GM12873 (cell line): ENCODE results near the gene ZNF652.

Source experiments
- TF ChIP-seq, protein P1 (sequence below): IDR thresholded peaks from 2 replicates; pipeline ENCODE4 v1.5.1; 2012; ENCODE audit warnings: low read depth, mild to moderate bottlenecking, moderate library complexity, low read length, control low read depth; ENCODE audit not compliant: insufficient read depth; ENCODE audit errors: missing control alignments

ZNF652 gene

DNA sequence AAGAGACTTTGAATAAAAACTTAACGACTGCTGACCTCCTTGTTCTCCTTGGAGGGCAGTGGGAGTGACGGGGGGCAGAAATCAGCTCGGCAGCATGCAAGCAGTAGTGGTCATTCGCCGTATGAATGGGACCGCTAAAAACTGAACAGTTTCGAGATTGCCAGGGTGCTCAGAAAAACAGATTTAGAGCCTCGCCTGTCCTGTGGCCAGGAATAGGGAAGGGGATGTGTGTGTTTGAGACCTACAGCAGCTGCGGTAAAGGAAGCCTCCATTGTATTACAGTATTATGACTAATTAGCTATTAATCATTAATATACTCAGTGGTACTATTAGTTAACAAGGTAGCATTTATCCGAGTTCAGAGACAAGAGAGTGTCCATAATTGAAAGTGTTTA, 670 bp upstream of the ZNF652 start:
- TF ChIP-seq, protein P1, sequence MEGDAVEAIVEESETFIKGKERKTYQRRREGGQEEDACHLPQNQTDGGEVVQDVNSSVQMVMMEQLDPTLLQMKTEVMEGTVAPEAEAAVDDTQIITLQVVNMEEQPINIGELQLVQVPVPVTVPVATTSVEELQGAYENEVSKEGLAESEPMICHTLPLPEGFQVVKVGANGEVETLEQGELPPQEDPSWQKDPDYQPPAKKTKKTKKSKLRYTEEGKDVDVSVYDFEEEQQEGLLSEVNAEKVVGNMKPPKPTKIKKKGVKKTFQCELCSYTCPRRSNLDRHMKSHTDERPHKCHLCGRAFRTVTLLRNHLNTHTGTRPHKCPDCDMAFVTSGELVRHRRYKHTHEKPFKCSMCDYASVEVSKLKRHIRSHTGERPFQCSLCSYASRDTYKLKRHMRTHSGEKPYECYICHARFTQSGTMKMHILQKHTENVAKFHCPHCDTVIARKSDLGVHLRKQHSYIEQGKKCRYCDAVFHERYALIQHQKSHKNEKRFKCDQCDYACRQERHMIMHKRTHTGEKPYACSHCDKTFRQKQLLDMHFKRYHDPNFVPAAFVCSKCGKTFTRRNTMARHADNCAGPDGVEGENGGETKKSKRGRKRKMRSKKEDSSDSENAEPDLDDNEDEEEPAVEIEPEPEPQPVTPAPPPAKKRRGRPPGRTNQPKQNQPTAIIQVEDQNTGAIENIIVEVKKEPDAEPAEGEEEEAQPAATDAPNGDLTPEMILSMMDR, result no peak

DNA sequence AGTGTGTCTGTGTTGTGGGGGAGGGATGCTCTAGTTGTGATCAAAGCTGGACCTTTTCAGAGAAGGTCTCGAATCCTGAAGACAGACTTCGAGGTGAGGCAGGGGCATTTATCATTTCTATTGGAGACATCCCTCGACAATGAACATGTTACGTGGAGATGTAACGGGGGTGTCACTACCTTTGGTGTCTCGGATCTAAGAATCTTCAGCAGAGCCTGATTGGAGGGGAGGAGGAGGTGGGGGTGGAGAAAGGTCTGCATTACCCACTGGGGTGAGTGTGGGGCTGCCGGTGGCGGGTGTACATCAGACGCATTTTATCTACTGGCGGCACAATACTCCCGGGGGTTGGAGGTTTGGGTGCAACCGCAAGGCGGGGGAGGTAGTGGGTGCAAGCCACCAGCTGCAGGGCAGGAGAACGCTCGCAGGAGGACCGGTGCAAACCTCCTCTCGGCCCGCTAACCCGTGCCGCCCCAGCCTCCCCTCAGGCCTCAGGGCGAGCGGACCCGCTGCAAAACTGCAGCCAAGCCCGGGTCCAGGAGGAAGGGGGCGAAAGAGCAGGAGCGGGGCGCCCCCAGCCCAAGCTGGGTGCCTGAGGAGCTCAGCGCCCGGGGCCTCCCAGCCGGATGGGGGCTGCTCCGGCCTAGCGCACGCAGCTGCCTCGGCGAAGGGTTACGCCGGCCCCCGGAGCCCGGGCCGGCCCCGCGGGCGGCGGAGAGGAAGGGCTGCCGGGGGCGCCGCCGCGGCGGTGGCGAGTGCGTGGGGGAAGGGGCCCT, 735 bp downstream of the ZNF652 start:
- TF ChIP-seq, protein P1, result no peak

DNA sequence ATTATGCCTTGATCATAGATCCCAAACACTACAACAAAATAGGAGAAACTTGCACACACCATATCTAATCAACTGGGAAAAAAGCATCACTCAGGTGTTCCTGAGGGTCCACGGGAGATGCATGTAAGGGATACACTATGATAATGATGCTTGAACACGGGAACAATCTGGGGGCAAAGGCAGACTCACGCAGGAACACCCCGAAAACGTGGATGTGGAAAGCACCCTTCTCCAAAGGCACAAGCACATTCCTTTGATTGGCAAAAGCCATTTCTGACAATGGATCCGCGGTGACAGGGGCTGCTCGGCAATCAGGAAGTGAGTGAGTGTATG, 1.3 kb downstream of the ZNF652 start:
- TF ChIP-seq, protein P1, result no peak

DNA sequence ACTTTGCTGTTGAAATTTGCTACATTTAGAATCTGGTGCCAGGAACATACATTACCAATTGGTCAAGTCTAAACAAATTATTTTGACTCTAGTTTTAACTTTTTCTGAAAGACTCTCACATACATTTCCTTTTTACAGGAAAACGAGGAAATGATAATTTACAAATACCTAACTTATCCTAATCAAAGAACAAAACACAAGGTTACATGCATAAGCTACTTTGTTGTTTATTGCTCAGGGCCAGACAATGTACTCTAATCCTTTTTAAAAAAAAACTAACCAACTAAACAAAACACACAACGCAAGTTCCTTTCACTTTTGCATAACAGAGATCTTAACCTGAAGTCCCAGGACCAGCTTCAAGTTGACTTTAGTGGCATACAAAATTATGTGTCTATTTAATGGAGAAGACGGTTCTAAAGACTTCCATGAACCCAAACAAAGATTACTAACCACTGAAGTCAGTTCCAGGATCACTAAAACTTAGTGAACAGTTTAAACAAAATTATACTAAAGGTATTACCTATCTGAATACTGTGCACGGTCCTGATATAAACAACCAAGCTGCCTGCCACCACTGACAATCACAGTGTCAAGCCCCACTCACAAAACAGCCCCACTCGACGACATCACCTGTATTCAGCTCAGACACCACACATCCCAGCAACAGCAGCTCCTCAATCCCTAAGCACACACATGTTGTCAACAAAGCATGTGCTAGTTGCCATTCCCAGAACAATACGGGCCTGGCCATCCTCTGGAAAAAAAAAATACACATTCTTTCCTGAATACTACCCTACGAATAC, 1.9 kb downstream of the ZNF652 start:
- TF ChIP-seq, protein P1, result no peak

DNA sequence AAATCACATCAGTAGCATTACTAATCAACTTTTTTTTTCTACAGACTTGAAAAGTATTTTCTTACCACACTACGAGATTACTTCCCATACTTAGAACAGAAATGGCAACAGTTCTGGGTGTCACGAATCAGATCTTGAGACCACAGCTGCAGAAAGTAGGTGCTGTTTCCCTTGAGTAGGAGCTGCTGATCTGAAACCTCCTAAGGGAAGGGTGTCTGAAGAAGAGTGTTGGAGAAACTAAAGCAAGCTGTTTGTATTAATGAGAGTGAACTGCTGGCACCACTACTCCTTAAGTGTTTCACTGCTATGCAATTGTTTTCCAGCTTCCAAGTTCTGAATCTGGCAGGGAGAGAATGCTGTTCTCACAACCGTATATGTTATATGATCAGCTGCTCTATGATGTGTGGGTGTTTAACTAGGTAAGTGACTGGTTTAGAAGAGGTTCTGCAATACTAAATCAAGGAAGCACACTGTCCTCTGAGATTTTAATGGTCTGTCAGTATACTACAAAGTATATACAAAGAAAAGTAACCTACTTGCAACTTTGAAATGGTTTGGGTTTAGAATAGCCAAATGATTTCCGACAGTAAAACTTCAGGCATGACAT, 3.3 kb downstream of the ZNF652 start:
- TF ChIP-seq, protein P1, result no peak

DNA sequence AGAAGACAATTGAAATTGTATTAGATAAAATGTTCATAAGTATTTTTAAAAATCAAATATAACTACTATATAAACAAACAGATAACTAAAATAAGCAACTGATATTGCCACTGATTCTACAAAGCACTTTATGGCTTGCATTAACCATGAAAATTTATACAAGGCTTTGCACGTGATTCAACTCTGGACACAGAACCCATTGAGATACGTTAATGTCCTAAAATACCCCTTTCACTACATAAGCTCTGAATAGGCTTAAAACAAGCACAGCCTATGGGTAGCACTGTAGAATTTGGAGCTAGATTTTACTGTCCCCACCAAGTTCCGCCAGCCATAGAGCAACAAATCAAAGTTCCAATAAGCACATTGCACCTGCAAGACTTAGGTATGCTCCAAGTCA, 4.5 kb downstream of the ZNF652 start:
- TF ChIP-seq, protein P1, result no peak

DNA sequence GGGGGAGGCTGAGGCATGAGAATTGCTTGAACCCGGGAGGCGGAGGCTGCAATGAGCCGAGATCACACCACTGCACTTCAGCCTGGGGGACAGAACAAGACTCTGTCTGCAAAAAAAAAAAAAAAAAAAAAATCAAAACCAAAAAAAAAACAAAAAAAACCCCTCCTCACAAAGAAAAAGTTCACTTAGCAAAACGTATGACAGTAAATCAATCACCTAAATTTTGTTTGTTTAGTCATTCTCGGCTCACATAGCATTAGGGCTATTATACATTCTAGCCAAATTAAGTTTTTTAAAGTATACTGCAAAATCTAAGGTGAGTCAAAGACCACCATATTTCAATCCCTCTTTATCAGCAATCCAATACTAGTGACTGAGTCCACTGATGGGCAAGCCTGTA, 5.7 kb downstream of the ZNF652 start:
- TF ChIP-seq, protein P1, result no peak
